ENCODE data around the gene RAB17.
A peak's percentile ranks its signal among the peaks of the same experiment; 100 is the strongest.

Gene RAB17

DNA sequence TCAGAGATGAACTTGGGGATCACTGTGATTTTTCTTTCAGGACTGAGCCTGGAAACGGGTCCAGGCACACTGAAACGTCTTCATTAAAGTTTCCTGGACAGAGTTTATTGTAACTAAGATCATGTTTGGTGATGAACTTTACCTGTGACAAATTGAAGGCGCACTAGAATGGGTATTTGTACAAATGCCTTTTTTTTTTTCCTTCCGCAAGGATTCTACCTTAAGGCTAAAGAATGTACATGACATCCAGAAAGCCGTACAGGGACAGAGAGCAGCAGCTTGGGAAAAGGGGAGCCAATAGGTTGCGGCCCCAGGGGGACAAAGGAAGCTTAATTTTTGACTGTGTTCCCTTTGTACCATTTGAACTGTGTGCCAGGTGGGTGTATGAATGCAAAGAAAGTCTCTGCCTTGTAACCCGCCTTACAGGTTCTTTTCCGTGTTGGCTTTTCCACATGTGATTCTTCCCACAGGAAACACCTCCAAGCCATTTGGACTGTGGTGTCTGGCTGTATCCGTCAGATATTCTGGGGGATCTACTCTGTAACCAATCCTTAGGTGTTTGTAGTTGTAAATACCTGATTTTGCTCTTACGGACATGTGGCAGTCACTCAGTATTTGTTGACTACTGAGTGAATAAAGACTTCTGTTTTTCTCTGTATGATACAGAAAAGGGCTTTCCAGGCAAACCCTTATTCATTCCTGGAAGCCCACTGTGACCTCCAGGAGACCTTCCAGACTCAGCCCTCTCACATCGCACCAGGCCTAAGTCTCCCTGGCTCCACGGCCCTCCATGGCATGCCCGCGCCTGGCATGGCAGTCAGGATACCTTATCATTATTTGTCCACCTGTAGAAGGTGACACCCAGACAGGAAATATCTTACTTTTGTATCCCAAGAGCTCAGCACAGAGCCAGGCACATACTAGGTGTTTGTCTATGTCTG is 38.0 kb upstream of the RAB17 start:
- Mint-ChIP-seq H3K27me3 (ENCODE audit: low read depth) (peaks cover 61% of the 10 kb centered on the region), H3K36me3 (ENCODE audit: low read depth) (no peaks in the 10 kb centered on the region), H3K4me1 (ENCODE audit: low read depth) (peaks cover 4% of the 10 kb centered on the region), H3K27ac (no peak overlapping the region), H3K4me3 (peak overlapping the region; percentile 72), H3K9me3 (no peaks in the 10 kb centered on the region)

DNA sequence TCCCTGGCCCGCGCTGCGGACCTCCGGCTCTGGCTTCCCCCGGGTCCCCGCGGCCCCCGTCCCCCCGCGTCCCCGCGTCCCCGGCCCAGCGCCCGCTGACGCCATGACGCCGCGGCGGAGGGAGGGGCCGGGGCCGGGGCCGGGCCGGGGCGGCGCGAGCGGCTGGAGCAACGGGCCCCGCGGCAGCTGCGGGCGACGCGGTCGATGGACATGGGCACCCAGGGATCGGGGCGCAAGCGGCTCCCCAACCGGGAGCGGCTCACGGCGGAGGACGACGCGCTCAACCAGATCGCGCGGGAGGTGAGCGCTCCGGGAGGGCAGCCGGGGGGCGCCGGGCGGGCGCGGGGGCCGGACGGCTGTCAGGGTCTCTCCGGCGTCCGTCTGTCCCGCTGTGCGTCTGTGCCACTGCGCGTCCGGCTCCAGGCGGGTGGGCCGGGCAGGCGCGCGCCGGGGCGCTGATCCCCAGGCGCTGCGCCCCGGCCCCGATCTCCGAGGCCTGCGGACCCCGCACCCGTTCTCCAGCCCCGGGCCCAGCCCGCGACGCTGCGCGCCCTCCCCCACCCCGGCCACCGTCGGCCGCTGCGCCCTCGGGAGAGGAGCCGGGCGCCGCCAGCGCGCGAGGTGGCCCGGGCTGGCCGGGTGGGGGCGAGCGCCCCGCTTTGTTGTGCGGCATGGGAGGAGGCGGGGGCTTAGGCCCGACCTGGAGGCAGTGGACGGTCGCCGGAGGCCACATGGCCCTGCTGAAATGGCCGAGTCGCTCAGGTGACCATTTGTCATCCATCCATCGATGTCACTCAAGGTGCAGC is 37.1 kb upstream of the RAB17 start, which contains the start of gene LRRFIP1:
TSS of gene LRRFIP1 (plus strand) at position 147 of the 806 bp plus-strand sequence. CDS start at position 205, 58 bp downstream.
- peak within 1 kb of the TSS; percentile 72 for H3K4me3 Mint-ChIP-seq
- H3K9me3 Mint-ChIP-seq: no peaks in the 10 kb centered on the region
- no peaks in the 10 kb centered on the region for H3K36me3 Mint-ChIP-seq (ENCODE audit: low read depth)
- H3K4me1 Mint-ChIP-seq (ENCODE audit: low read depth): peaks cover 4% of the 10 kb centered on the region
- no peak within 1 kb of the TSS for H3K27ac Mint-ChIP-seq
- H3K27me3 Mint-ChIP-seq (ENCODE audit: low read depth): peaks cover 61% of the 10 kb centered on the region

DNA sequence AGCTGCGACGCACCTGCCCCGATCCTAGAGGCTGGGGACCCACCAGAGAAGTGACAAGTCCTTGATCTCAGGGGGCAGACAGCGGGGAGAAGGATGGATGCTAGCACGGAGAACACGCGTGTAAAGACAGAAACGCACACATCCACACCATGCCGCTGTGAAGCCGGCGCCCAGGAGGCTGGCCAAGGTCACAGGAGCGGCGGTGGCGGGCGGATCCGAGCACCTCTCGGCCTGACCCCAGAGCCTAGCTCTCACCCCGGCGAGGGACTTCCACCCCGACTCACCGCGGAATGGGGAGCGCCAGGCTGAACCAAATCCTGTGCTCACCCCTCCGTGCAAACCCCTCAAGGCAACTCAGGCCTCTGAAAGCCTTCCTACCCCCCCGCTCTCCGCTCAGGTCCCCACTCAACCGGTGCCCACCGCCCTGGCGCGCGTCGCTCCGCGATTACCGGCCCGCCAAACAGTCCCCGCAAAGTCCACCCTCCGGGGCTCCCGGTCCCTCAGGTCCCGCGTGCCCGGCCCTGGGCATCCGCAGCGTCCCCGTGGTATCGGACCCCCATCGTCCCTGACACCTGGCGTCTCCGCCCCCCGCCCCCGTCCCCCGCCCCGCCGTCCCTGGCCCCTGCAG is 36.4 kb upstream of the RAB17 start:
- Mint-ChIP-seq H3K27me3 (ENCODE audit: low read depth) (peaks cover 59% of the 10 kb centered on the region), H3K36me3 (ENCODE audit: low read depth) (no peaks in the 10 kb centered on the region), H3K4me1 (ENCODE audit: low read depth) (peaks cover 4% of the 10 kb centered on the region), H3K4me3 (peak overlapping the region; percentile 68), H3K9me3 (no peaks in the 10 kb centered on the region), H3K27ac (no peak overlapping the region)

DNA sequence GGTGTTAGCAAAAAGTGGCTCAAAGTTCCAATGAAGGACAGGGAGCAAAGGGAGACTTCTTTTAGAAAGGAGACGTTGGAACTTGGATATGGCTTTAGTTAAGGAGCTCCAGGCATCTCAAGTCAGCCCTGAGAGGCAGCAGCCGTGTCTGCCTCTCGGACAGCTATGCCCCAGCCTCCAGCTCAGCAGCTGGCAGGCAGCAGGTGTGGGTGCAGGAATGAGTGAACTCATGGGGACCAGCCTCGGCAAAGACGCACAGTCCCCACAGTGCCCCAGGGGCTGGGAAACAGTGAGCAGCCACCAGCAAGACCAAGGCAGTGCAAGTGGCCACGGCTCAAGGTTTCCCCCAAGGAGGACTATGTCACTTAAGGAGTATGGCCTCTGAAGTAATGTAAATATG is 35.2 kb upstream of the RAB17 start:
- Mint-ChIP-seq H3K27ac (no peak overlapping the region), H3K4me3 (no peak overlapping the region), H3K4me1 (ENCODE audit: low read depth) (peaks cover 4% of the 10 kb centered on the region), H3K9me3 (no peaks in the 10 kb centered on the region), H3K36me3 (ENCODE audit: low read depth) (no peaks in the 10 kb centered on the region), H3K27me3 (ENCODE audit: low read depth) (peaks cover 59% of the 10 kb centered on the region)

DNA sequence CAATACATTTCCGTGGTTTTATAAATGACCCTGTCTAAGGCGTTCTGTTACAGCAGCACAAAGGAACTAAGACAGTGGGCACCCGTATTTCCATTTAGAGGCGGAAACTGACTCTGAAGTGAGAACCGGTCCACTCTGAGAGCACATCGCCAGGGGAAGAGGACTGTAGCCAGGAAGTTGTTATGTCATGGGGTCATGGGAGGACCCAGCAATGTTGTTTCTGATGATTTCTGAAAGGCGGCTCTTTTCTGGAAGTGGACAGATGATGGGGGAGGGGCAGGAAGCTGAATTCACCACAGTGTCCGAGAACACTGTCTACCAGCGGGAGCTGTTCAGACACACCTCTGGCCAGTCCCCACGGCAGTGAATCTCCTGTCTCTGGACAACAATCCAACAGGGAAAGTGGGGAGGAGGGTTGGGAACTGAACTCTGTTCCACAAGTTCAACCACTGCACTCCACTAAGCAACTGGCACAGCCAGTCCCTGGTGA is 34.7 kb upstream of the RAB17 start:
- Mint-ChIP-seq H3K27me3 (ENCODE audit: low read depth) (peaks cover 60% of the 10 kb centered on the region), H3K27ac (no peak overlapping the region), H3K36me3 (ENCODE audit: low read depth) (no peaks in the 10 kb centered on the region), H3K4me3 (no peak overlapping the region), H3K4me1 (ENCODE audit: low read depth) (peaks cover 4% of the 10 kb centered on the region), H3K9me3 (no peaks in the 10 kb centered on the region)

DNA sequence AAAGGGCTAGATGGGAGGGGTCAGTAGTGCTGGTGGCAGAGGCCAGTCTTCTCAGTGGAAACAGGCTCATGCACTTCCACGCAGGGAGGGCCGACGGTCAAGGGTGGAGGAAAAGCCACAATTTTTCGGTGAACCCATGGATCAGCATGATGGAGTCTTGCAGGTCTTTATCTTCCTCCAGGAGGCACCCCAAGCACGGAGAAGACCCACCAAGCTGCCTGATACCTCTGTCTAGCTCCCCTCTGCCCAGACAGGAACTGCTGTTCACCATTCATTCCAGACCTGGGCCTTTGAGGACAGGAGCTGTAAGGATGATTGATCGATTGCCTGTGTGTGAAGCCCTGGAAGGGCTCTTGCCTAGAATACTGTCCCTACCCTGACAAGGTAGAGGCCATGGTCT is 34.0 kb upstream of the RAB17 start:
- H3K4me3 Mint-ChIP-seq: no peak overlapping the region
- H3K4me1 Mint-ChIP-seq (ENCODE audit: low read depth): peaks cover 4% of the 10 kb centered on the region
- H3K27ac Mint-ChIP-seq: no peak overlapping the region
- no peaks in the 10 kb centered on the region for H3K9me3 Mint-ChIP-seq
- H3K27me3 Mint-ChIP-seq (ENCODE audit: low read depth): peaks cover 53% of the 10 kb centered on the region
- no peaks in the 10 kb centered on the region for H3K36me3 Mint-ChIP-seq (ENCODE audit: low read depth)

DNA sequence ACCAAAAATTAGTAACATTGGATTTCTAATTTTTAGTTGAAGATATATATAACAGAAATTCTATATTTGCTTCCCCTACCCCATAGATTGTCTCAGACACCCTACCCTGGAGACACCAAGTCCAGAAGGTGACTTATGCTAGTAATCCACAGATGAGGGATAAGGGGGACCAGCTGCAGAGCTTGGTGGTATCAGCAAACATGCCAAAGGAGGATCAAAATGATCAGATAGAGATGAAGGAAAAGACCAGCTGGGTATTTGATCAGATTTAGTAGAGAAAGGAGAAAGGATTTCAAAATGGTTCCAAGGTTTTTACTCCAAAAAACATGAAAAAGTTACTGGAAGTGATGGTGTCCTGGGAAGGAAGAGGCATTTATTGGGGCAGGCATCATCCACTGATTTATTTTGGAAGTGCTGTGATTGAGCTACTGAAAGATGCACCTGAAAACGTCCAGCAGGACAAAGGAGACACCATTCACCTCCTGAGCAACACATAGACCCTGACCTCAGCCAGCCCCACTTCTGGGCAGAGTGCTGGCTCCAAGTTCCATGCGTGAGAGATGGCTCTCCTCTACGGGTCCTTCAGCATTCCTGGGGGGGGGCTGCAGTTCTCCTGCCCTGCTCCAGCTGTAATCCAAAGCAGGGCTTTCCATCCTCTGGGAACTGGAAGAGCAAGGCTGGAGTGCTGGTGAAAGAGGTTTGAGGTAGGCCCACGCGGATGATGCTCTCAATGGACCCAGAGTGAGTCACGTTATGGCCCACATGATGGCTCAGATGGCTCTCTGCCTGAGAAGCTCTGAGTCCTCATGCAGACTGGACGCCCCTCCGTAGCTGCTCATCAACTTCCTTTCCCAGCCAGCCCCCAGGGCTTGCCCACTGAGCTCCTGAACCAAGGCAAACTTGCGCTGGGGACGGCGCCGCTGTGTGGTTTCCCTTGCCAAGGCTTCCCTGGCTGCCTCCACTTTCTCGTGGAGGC is 33.2 kb upstream of the RAB17 start:
- no peak overlapping the region for H3K27ac Mint-ChIP-seq
- no peak overlapping the region for H3K4me3 Mint-ChIP-seq
- H3K36me3 Mint-ChIP-seq (ENCODE audit: low read depth): no peaks in the 10 kb centered on the region
- peaks cover 47% of the 10 kb centered on the region for H3K27me3 Mint-ChIP-seq (ENCODE audit: low read depth)
- peaks cover 2% of the 10 kb centered on the region for H3K4me1 Mint-ChIP-seq (ENCODE audit: low read depth)
- no peaks in the 10 kb centered on the region for H3K9me3 Mint-ChIP-seq

DNA sequence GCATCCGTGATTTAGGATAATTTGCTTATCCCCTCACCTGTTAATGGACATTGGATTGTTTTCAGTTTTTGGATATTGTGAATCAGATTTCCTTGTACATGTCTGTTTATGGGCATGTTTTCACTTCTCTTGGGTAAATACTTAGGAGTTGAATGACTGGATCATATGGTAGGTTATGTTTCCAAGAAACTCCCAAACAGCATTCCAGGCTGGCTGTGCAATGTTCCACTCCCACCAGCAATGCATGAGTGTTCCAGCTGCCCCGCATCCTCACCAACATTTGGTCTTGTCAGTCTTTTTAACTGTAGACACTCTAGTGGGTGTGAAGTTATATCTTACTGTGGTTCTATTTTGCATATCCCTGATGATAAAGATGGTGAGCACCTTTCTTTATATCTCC is 27.9 kb upstream of the RAB17 start:
- H3K4me1 Mint-ChIP-seq (ENCODE audit: low read depth): peaks cover 13% of the 10 kb centered on the region
- H3K9me3 Mint-ChIP-seq: no peaks in the 10 kb centered on the region
- no peak overlapping the region for H3K4me3 Mint-ChIP-seq
- no peak overlapping the region for H3K27ac Mint-ChIP-seq
- peaks cover 15% of the 10 kb centered on the region for H3K27me3 Mint-ChIP-seq (ENCODE audit: low read depth)
- H3K36me3 Mint-ChIP-seq (ENCODE audit: low read depth): no peaks in the 10 kb centered on the region

DNA sequence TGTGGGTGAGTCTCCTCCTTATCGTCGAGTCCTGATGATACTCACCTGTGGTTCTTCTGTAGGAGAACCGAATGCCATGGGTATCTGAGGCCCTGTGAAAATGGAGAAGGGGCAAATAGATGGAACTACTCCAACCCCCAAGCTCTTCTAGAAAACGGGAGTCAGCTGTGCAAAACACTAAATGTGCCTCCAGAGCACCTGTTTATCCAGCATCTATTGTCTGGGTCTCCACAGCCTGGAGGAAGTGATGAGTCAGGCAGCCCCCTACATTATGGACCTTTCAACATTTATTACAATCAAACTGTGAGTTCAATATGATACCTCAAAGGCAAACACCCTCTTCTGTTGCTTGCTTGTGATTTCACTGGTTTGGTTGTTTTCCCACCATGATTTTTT is 27.1 kb upstream of the RAB17 start:
- Mint-ChIP-seq H3K27ac (no peak overlapping the region), H3K4me1 (ENCODE audit: low read depth) (peaks cover 13% of the 10 kb centered on the region), H3K9me3 (no peaks in the 10 kb centered on the region), H3K27me3 (ENCODE audit: low read depth) (peaks cover 13% of the 10 kb centered on the region), H3K36me3 (ENCODE audit: low read depth) (no peaks in the 10 kb centered on the region), H3K4me3 (no peak overlapping the region)

DNA sequence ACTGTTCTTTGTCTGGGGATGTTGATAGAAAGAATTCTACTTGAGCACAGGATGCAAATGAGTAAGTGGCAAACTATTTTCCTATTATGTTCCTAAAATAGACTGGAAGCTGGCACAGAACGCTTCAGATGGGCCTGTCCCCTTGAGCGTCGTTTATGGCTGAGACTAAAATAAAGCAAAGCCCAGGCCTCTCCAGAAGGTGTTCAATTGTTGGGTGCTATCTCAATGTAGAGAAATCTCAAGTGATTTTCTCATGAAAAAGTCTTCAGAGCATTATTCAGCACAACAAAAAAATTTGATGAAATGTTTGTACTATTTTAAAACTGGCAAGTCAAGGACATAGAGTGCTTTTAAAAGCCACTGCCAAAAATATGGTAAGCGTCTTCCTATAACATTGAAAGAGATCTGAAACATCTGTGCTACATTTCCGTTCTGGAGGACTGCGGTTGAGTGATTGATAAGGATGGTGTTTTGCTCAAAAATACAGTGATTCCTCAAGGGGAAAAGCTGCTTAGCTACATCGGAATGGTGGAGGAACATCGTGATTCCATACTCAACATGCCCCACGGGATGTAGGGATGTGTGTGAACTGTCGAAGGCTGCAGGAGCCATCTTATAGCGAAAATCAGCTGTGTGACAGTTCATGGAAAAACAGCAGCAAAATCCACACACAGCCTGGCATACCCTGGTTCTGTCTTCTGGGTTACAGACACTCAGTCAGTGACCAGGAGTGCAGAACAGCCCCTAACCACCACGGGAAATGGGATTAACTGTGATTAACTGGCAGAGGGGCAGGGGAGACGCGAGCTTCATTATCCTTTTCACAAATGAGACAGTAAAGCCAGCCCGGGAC is 26.4 kb upstream of the RAB17 start:
- no peaks in the 10 kb centered on the region for H3K36me3 Mint-ChIP-seq (ENCODE audit: low read depth)
- H3K4me1 Mint-ChIP-seq (ENCODE audit: low read depth): peaks cover 13% of the 10 kb centered on the region
- peaks cover 13% of the 10 kb centered on the region for H3K27me3 Mint-ChIP-seq (ENCODE audit: low read depth)
- no peaks in the 10 kb centered on the region for H3K9me3 Mint-ChIP-seq
- H3K4me3 Mint-ChIP-seq: no peak overlapping the region
- no peak overlapping the region for H3K27ac Mint-ChIP-seq

DNA sequence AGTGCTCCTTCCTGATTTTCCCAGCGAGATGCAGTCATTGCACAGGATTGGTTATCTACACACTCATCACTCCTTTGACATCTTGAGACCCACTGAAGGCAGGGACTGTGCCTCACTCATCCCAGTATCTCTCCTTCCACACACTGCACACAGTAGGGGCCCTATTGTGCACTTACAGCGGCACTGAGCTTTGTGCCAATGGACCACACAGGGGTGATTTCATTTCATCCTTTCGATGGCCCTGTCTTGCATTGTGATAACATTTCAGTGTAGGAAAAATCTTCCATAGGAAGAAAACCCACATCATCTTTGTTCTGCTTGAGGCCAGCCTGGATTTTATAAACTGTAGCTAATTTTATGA is 25.8 kb upstream of the RAB17 start:
- H3K27me3 Mint-ChIP-seq (ENCODE audit: low read depth): peaks cover 13% of the 10 kb centered on the region
- H3K4me3 Mint-ChIP-seq: no peak overlapping the region
- H3K9me3 Mint-ChIP-seq: no peaks in the 10 kb centered on the region
- no peak overlapping the region for H3K27ac Mint-ChIP-seq
- peaks cover 13% of the 10 kb centered on the region for H3K4me1 Mint-ChIP-seq (ENCODE audit: low read depth)
- no peaks in the 10 kb centered on the region for H3K36me3 Mint-ChIP-seq (ENCODE audit: low read depth)

DNA sequence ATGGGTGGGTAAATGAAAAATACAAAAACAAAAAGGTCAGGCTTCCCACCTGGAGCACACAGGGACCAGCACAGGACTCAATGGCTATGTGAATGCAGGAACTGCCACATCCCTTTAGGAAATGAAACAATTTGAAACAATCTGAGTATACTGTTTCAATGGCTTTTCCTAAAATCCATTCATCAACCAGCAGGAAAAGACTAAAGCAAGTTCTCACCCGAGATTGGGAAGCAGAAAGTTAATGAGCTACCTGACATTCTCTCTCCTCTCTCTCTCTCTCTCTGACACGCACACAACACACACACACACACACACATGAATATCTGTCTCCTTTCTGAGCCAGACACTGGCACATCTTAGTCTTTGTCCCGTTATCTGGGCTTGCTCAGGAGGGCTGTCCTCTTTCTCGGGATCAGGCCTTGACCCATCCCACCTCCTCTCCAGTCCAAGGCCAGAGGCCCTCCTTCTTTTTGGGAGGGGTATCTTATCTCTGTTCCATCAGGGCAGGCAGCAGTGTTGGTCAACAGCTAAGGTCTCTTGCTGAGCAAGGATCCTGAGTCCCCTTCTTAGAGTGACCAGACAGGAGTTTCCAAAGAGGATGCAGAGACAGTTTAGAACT is 25.2 kb upstream of the RAB17 start:
- H3K4me3 Mint-ChIP-seq: no peak overlapping the region
- H3K9me3 Mint-ChIP-seq: no peaks in the 10 kb centered on the region
- no peak overlapping the region for H3K27ac Mint-ChIP-seq
- H3K4me1 Mint-ChIP-seq (ENCODE audit: low read depth): peaks cover 13% of the 10 kb centered on the region
- H3K27me3 Mint-ChIP-seq (ENCODE audit: low read depth): peaks cover 13% of the 10 kb centered on the region
- H3K36me3 Mint-ChIP-seq (ENCODE audit: low read depth): no peaks in the 10 kb centered on the region
